PC-9 (cell line): Measurements from ENCODE around the gene PITX3. TPM values are rescaled to one million over a fixed set of nuclear protein-coding genes. Genes with fewer than 3 reads are reported as not detected.

Experiments used
- BruUV-seq: library from RNA; stranded (reverse); fragments of 400-500 nt; replicated peaks from 2 replicates; lab custom pipeline; 2021; lab: Mats Ljungman, UMichigan
- CTCF ChIA-PET: fragments of 300-600 bp; sonication (Branson Sonifier 250); formaldehyde crosslinking; loops from one replicate; lab custom pipeline; 2022; ENCODE audit warnings: antibody characterized with exemption; lab: Charles Lee
- POLR2A ChIA-PET: fragments of 300-600 bp; sonication (Branson Sonifier 250); formaldehyde crosslinking; loops from one replicate; lab custom pipeline; 2022; ENCODE audit warnings: antibody characterized with exemption; ENCODE audit not compliant: unreplicated experiment; lab: Charles Lee
- DNase-seq, 2 experiments: peaks; one replicate each; pipeline versions ENCODE4 v3.0.0 to v3.0.0-alpha.2; 2015 to 2022; ENCODE audit warnings: mixed read lengths in 1 of 2
- H2AFZ ChIP-seq: fragments of 200-600 bp; sonication (generic); 2 replicates; pipeline ENCODE4 v1.8.1; 2017; ENCODE audit warnings: antibody characterized with exemption
- H3F3A ChIP-seq: fragments of 200-600 bp; sonication (generic); 2 replicates; pipeline ENCODE4 v1.8.1; 2017; ENCODE audit warnings: antibody characterized with exemption, mild to moderate bottlenecking, low read depth; ENCODE audit not compliant: insufficient read depth
- H3K27ac ChIP-seq: fragments of 200-600 bp; sonication (generic); 2 replicates; pipeline ENCODE4 v1.6.1; 2016; ENCODE audit warnings: mixed run types
- H3K27me3 ChIP-seq: fragments of 200-600 bp; sonication (generic); 2 replicates; pipeline ENCODE4 v1.6.1; 2016; ENCODE audit warnings: low read depth, mixed run types; ENCODE audit not compliant: insufficient read depth
- H3K36me3 ChIP-seq: fragments of 200-600 bp; sonication (generic); 2 replicates; pipeline ENCODE4 v1.6.1; 2016; ENCODE audit warnings: low read depth, mixed run types
- H3K4me1 ChIP-seq: fragments of 200-600 bp; sonication (generic); replicated peaks from 2 replicates; pipeline ENCODE4 v1.6.1; 2016; ENCODE audit warnings: mixed run types; ENCODE audit not compliant: insufficient read depth
- H3K4me2 ChIP-seq: fragments of 200-600 bp; sonication (generic); 2 replicates; pipeline ENCODE4 v1.6.1; 2017; ENCODE audit warnings: mixed run types
- H3K4me3 ChIP-seq: fragments of 200-600 bp; sonication (generic); 2 replicates; pipeline ENCODE4 v1.6.1; 2016; ENCODE audit warnings: mixed run types
- H3K79me2 ChIP-seq: fragments of 200-600 bp; sonication (generic); 2 replicates; pipeline ENCODE4 v1.6.1; 2017; ENCODE audit warnings: low read depth, mixed run types
- H3K9me2 ChIP-seq: fragments of 200-600 bp; sonication (generic); 2 replicates; pipeline ENCODE4 v1.8.1; 2017; ENCODE audit warnings: mild to moderate bottlenecking; ENCODE audit not compliant: insufficient read depth
- H3K9me3 ChIP-seq: fragments of 200-600 bp; sonication (generic); 2 replicates; pipeline ENCODE4 v1.8.1; 2016; ENCODE audit warnings: low read depth; ENCODE audit not compliant: insufficient read depth
- H4K20me1 ChIP-seq: fragments of 200-600 bp; sonication (generic); 2 replicates; pipeline ENCODE4 v1.8.1; 2017; ENCODE audit not compliant: insufficient read depth
- CTCF ChIP-seq: fragments of 200-600 bp; sonication (generic); conservative IDR thresholded peaks from 2 replicates; pipeline ENCODE4 v1.6.1; 2017; ENCODE audit warnings: mixed run types, antibody characterized with exemption, mild to moderate bottlenecking, moderate library complexity
- EZH2 ChIP-seq: fragments of 200-600 bp; sonication (generic); IDR thresholded peaks from 2 replicates; pipeline ENCODE4 v1.8.0; 2017; ENCODE audit warnings: antibody characterized with exemption, low read depth
- intact Hi-C: fragments of 100-400 bp; cut with micrococcal nuclease; formaldehyde crosslinking; loops from one replicate; pipeline ENCODE4 v1.10.0; 2022; ENCODE audit not compliant: unreplicated experiment
- total RNA-seq: library from RNA; stranded (reverse); gene quantifications from 2 replicates; pipeline ENCODE4 v1.2.3, GENCODE V29; 2021

PITX3 gene
- total RNA-seq, 1 experiment from 2014 or later, result not detected

DNA sequence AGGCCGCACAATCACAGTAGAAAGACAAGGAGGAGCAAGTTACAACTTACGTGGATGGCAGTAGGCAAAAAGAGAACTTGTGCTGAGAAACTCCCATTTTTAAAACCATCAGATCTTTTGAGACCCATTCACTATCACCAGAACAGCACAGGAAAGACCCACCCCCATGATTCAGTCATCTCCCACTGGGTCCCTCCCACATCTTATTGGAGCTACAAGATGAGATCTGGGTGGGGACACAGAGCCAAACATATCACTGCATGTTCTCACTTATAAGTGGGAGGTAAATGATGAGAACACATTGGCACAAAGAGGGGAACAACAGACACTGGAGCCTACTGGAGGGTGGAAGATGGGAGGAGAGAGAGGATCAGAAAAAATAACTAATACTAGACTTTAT, 56.7 kb downstream of the PITX3 start:
- CTCF ChIA-PET, result no interaction called here
- H3K9me2 ChIP-seq, result no peaks in the 10 kb centered on the region

More for the DNA sequence above, 56.7 kb downstream of the PITX3 start:
- Histone ChIP-seq H3K36me3 (no peaks in the 10 kb centered on the region), H3K27ac (no peak overlapping the region), H3K4me3 (no peak overlapping the region), H3K4me2 (no peak overlapping the region), H3K4me1 (no peaks in the 10 kb centered on the region), H3F3A (no peaks in the 10 kb centered on the region), H3K79me2 (no peaks in the 10 kb centered on the region), H3K9me3 (no peaks in the 10 kb centered on the region), H3K27me3 (no peaks in the 10 kb centered on the region), H2AFZ (no peak overlapping the region), H4K20me1 (no peaks in the 10 kb centered on the region)
- DNase-seq, result no peak
- POLR2A ChIA-PET, result no interaction called here
- TF ChIP-seq EZH2 (no peak), CTCF (no peak)
- no TSS peak for BruUV-seq
- intact Hi-C loops, result no loop called here

Other genes starting within 250 kb of the PITX3 start
- 12.0 and 12.8 TPM in 2 replicates for gene ARMH3, start 185.3 kb downstream of the PITX3 start, total RNA-seq
- 12.5 and 16.9 TPM in 2 replicates for gene HPS6, start 176.2 kb downstream of the PITX3 start, total RNA-seq
- 31.2 and 38.5 TPM in 2 replicates for gene LDB1, start 121.1 kb downstream of the PITX3 start, total RNA-seq
- gene PPRC1, start 108.5 kb downstream of the PITX3 start, total RNA-seq, result 22.9 and 25.1 TPM in 2 replicates
- gene NOLC1, start 89.1 kb downstream of the PITX3 start, total RNA-seq, result 58.3 and 59.5 TPM in 2 replicates
- 0.61 and 0.88 TPM in 2 replicates for gene ELOVL3, start 15.2 kb downstream of the PITX3 start, total RNA-seq
- gene GBF1, start 4.0 kb upstream of the PITX3 start, total RNA-seq, result 18.6 and 28.3 TPM in 2 replicates
- 26.3 and 30.8 TPM in 2 replicates for gene NFKB2, start 154.2 kb upstream of the PITX3 start, total RNA-seq
- gene PSD, start 177.3 kb upstream of the PITX3 start, total RNA-seq, result 1.6 and 2.3 TPM in 2 replicates
- gene FBXL15, start 179.3 kb upstream of the PITX3 start, total RNA-seq, result 6.2 and 12.7 TPM in 2 replicates
- 46.2 and 57.7 TPM in 2 replicates for gene CUEDC2, start 191.1 kb upstream of the PITX3 start, total RNA-seq
- 1.0 and 1.4 TPM in 2 replicates for gene C10orf95, start 210.0 kb upstream of the PITX3 start, total RNA-seq